ENCODE data around the gene HSPBP1. TPM values are rescaled to one million over a fixed set of nuclear protein-coding genes. Genes with fewer than 3 reads are reported as not detected.

HSPBP1 gene
- total RNA-seq, 1 experiment from 2014 or later, result 63.0 TPM

- ATAC-seq (no peak), DNase-seq (ENCODE audit: low read depth, low spot score) (no peak)
- Histone ChIP-seq H2AFZ (ENCODE audit: low read depth, low read length, poor library complexity, severe bottlenecking) (no peak overlapping the region), H3K9ac (ENCODE audit: low read length) (no peak overlapping the region), H3K4me2 (ENCODE audit: low read length) (no peak overlapping the region), H3K9me3 (ENCODE audit: control insufficient read depth in 1 of 2, insufficient read depth in 1 of 2, low read depth in 1 of 2, low read length in 2 of 2) (no peaks in the 10 kb centered on the region), H3K4me3 (replicated peaks in 1 of 2; ENCODE audit: low read depth in 1 of 2, low read length in 2 of 2) (no peak overlapping the region), H3K4me1 (ENCODE audit: control insufficient read depth in 1 of 2, insufficient read depth in 2 of 2, low read length in 2 of 2) (peaks cover 0 to 1% of the 10 kb centered on the region in 2 experiments; a peak in 1 of 4 replicates), H3K27me3 (ENCODE audit: insufficient read depth, low read length) (no peaks in the 10 kb centered on the region), H3K36me3 (ENCODE audit: control insufficient read depth in 1 of 2, insufficient read depth in 2 of 2, low read length in 2 of 2) (peaks cover 1 to 10% of the 10 kb centered on the region in 2 experiments; a peak in 3 of 4 replicates), H3K9me2 (ENCODE audit: insufficient read depth) (no peaks in the 10 kb centered on the region), H3K27ac (ENCODE audit: low read depth, low read length) (no peak overlapping the region), H3K79me2 (ENCODE audit: insufficient read depth, low read length) (peaks cover 95% of the 10 kb centered on the region), H4K20me1 (ENCODE audit: insufficient read depth) (no peaks in the 10 kb centered on the region)
- no peak for TF ChIP-seq ZFX (IDR thresholded peaks at IDR 0.05)
- no peak for TF ChIP-seq EGR1 (IDR thresholded peaks at IDR 0.05; ENCODE audit: low read depth)
- TF ChIP-seq YY1 (IDR thresholded peaks at IDR 0.05; ENCODE audit: extremely low read depth, insufficient replicate concordance, low read depth, low read length), result no peak
- TF ChIP-seq JUND (IDR thresholded peaks at IDR 0.05), result no peak
- no peak for TF ChIP-seq FOSL1 (IDR thresholded peaks at IDR 0.05; ENCODE audit: low read depth)
- TF ChIP-seq SP1 (IDR thresholded peaks at IDR 0.05; ENCODE audit: low read depth), result no peak
- no peak for TF ChIP-seq POLR2AphosphoS5 (IDR thresholded peaks at IDR 0.05; ENCODE audit: low read depth, low read length)
- no peak for TF ChIP-seq CTCF (IDR thresholded peaks at IDR 0.05 in 2 of 3, conservative IDR thresholded peaks at IDR 0.05 in 1 of 3; ENCODE audit: borderline replicate concordance in 1 of 3, insufficient read depth in 1 of 3, low read depth in 2 of 3, low read length in 2 of 3)
- TF ChIP-seq SRF (IDR thresholded peaks at IDR 0.05; ENCODE audit: low read depth), result no peak
- no peak for TF ChIP-seq MAX (IDR thresholded peaks at IDR 0.05)
- no peak for TF ChIP-seq ATF3 (IDR thresholded peaks at IDR 0.05)
- no peak for TF ChIP-seq ZNF274 (IDR thresholded peaks at IDR 0.05; ENCODE audit: low read depth, low read length)
- TF ChIP-seq SIN3A (IDR thresholded peaks at IDR 0.05; ENCODE audit: low read depth), result no peak
- TF ChIP-seq REST (IDR thresholded peaks at IDR 0.05; ENCODE audit: low read depth), result no peak
- no peak for TF ChIP-seq EZH2phosphoT487 (IDR thresholded peaks at IDR 0.05; ENCODE audit: borderline replicate concordance)
- no peak for TF ChIP-seq TCF7L2 (IDR thresholded peaks at IDR 0.05; ENCODE audit: borderline replicate concordance, extremely low read depth, insufficient read depth, insufficient read length)
- no peak for TF ChIP-seq ZBTB33 (IDR thresholded peaks at IDR 0.05; ENCODE audit: extremely low read depth, insufficient replicate concordance, low read length)
- no peak for TF ChIP-seq EZH2 (IDR thresholded peaks at IDR 0.05)
- TF ChIP-seq CEBPB (IDR thresholded peaks at IDR 0.05; ENCODE audit: low read depth), result no peak
- TF ChIP-seq RAD21 (IDR thresholded peaks at IDR 0.05; ENCODE audit: low read depth), result no peak
- ChIA-PET RAD21 (ENCODE audit: low non-redundant PET in 1 of 2, low total read pairs in 2 of 2, uncharacterized antibody in 2 of 2, unreplicated experiment in 2 of 2) (no interaction called here), POLR2A (no interaction called here), CTCF (no interaction called here)
- intact Hi-C loops (cut with micrococcal nuclease), result no loop called here
- no TSS peak for BruUV-seq (replicated peaks)
Measured at GRCh38 chr19:55250262-55251036, 29.5 kb downstream of the HSPBP1 start.
